ENCODE measurements around the gene TTC23.
"Not testable (repeated sequence)": the region's sequence is repeated elsewhere in the genome, so short reads cannot be mapped to it uniquely, and the experiment has no call there.

Gene TTC23

GRCh38 chr15:99248000-99248715, 1.2 kb downstream of the TTC23 start:
- DNase-seq, result no peak

GRCh38 chr15:99247062-99247461, 2.3 kb downstream of the TTC23 start:
- no peak for DNase-seq

- no peak for DNase-seq
Observed at GRCh38 chr15:99244306-99244705, 5.1 kb downstream of the TTC23 start.

- DNase-seq, result no peak
Observed at GRCh38 chr15:99241752-99242151, 7.6 kb downstream of the TTC23 start.

- DNase-seq, result no peak
Observed at GRCh38 chr15:99239545-99240198, 9.7 kb downstream of the TTC23 start.

GRCh38 chr15:99238849-99239248, 10.5 kb downstream of the TTC23 start:
- DNase-seq, result no peak

GRCh38 chr15:99234160-99234559, 15.2 kb downstream of the TTC23 start:
- DNase-seq, result not testable (repeated sequence)

GRCh38 chr15:99232740-99233139, 16.6 kb downstream of the TTC23 start:
- no peak for DNase-seq

- peak; percentile 1 to 30 for DNase-seq
Observed at GRCh38 chr15:99230867-99231266, 18.5 kb downstream of the TTC23 start.

- no peak for DNase-seq
Observed at GRCh38 chr15:99228120-99228770, 21.1 kb downstream of the TTC23 start.

GRCh38 chr15:99226802-99227201, 22.6 kb downstream of the TTC23 start:
- DNase-seq, result no peak

- no peak for DNase-seq
Observed at GRCh38 chr15:99224372-99225214, 24.8 kb downstream of the TTC23 start.

GRCh38 chr15:99213187-99213811, 36.1 kb downstream of the TTC23 start:
- DNase-seq, result peak; percentile 52 to 72

- DNase-seq, result no peak
Observed at GRCh38 chr15:99212406-99212805, 37.0 kb downstream of the TTC23 start.

- no peak for DNase-seq
Observed at GRCh38 chr15:99211926-99212325, 37.5 kb downstream of the TTC23 start.

- no peak for DNase-seq
Observed at GRCh38 chr15:99210334-99210733, 39.0 kb downstream of the TTC23 start.

GRCh38 chr15:99209326-99209725, 40.1 kb downstream of the TTC23 start:
- no peak for DNase-seq

- DNase-seq, result no peak
Observed at GRCh38 chr15:99207672-99208071, 41.7 kb downstream of the TTC23 start.

- DNase-seq, result no peak
Observed at GRCh38 chr15:99202176-99202552, 47.2 kb downstream of the TTC23 start.

- DNase-seq, result no peak
Observed at GRCh38 chr15:99201408-99202175, 47.8 kb downstream of the TTC23 start.

GRCh38 chr15:99197856-99198255, 51.5 kb downstream of the TTC23 start:
- DNase-seq, result no peak

GRCh38 chr15:99192181-99192580, 57.2 kb downstream of the TTC23 start:
- not testable (repeated sequence) for DNase-seq
